ENCODE results near the gene FAM237A.

The FAM237A gene

GRCh38 chr2:206683546-206683945 is 41.3 kb downstream of the FAM237A start:
- Histone ChIP-seq H3K4me1 (ENCODE audit: control insufficient read depth, insufficient read depth, low read length, poor library complexity, severe bottlenecking) (no peaks in the 10 kb centered on the region), H3K4me3 (ENCODE audit: insufficient read depth, low read depth, low read length, poor library complexity, severe bottlenecking) (no peak overlapping the region), H3K9me3 (ENCODE audit: control insufficient read depth, low read length) (no peaks in the 10 kb centered on the region), H3K27me3 (replicated peaks; ENCODE audit: control insufficient read depth, insufficient read depth, low read length, poor library complexity, severe bottlenecking) (peaks cover 6% of the 10 kb centered on the region), H3K27ac (ENCODE audit: insufficient read depth, low read length, poor library complexity, severe bottlenecking) (no peak overlapping the region), H3K36me3 (ENCODE audit: control insufficient read depth, insufficient read depth, low read length) (no peaks in the 10 kb centered on the region)
- DNase-seq, result no peak

GRCh38 chr2:206688453-206688852 is 46.2 kb downstream of the FAM237A start:
- H3K36me3 ChIP-seq (ENCODE audit: control insufficient read depth, insufficient read depth, low read length), result no peaks in the 10 kb centered on the region
- no peaks in the 10 kb centered on the region for H3K4me1 ChIP-seq (ENCODE audit: control insufficient read depth, insufficient read depth, low read length, poor library complexity, severe bottlenecking)
- no peak overlapping the region for H3K27ac ChIP-seq (ENCODE audit: insufficient read depth, low read length, poor library complexity, severe bottlenecking)

GRCh38 chr2:206688990-206689389 is 46.7 kb downstream of the FAM237A start:
- DNase-seq, result no peak
- H3K9me3 ChIP-seq (ENCODE audit: control insufficient read depth, low read length), result no peaks in the 10 kb centered on the region
- peaks cover 6% of the 10 kb centered on the region for H3K27me3 ChIP-seq (replicated peaks; ENCODE audit: control insufficient read depth, insufficient read depth, low read length, poor library complexity, severe bottlenecking)
- no peaks in the 10 kb centered on the region for H3K4me1 ChIP-seq (ENCODE audit: control insufficient read depth, insufficient read depth, low read length, poor library complexity, severe bottlenecking)
- H3K27ac ChIP-seq (ENCODE audit: insufficient read depth, low read length, poor library complexity, severe bottlenecking), result no peak overlapping the region
- no peaks in the 10 kb centered on the region for H3K36me3 ChIP-seq (ENCODE audit: control insufficient read depth, insufficient read depth, low read length)
- H3K4me3 ChIP-seq (ENCODE audit: insufficient read depth, low read depth, low read length, poor library complexity, severe bottlenecking), result no peak overlapping the region

More at GRCh38 chr2:206688453-206688852, 46.2 kb downstream of the FAM237A start:
- Histone ChIP-seq H3K9me3 (ENCODE audit: control insufficient read depth, low read length) (no peaks in the 10 kb centered on the region), H3K27me3 (replicated peaks; ENCODE audit: control insufficient read depth, insufficient read depth, low read length, poor library complexity, severe bottlenecking) (peaks cover 6% of the 10 kb centered on the region), H3K4me3 (ENCODE audit: insufficient read depth, low read depth, low read length, poor library complexity, severe bottlenecking) (no peak overlapping the region)
- no peak for DNase-seq

- DNase-seq, result no peak
- no peaks in the 10 kb centered on the region for H3K9me3 ChIP-seq (ENCODE audit: control insufficient read depth, low read length)
- no peaks in the 10 kb centered on the region for H3K27me3 ChIP-seq (replicated peaks; ENCODE audit: control insufficient read depth, insufficient read depth, low read length, poor library complexity, severe bottlenecking)
- no peak overlapping the region for H3K4me3 ChIP-seq (ENCODE audit: insufficient read depth, low read depth, low read length, poor library complexity, severe bottlenecking)
- no peaks in the 10 kb centered on the region for H3K4me1 ChIP-seq (ENCODE audit: control insufficient read depth, insufficient read depth, low read length, poor library complexity, severe bottlenecking)
- no peak overlapping the region for H3K27ac ChIP-seq (ENCODE audit: insufficient read depth, low read length, poor library complexity, severe bottlenecking)
- H3K36me3 ChIP-seq (ENCODE audit: control insufficient read depth, insufficient read depth, low read length), result no peaks in the 10 kb centered on the region
These were observed 50.7 kb downstream of the FAM237A start for GRCh38 chr2:206692971-206693370.

- no peaks in the 10 kb centered on the region for H3K9me3 ChIP-seq (ENCODE audit: control insufficient read depth, low read length)
- peak in 1 of 3 donors; percentile 5 for DNase-seq
- H3K27ac ChIP-seq (ENCODE audit: insufficient read depth, low read length, poor library complexity, severe bottlenecking), result no peak overlapping the region
- H3K4me3 ChIP-seq (ENCODE audit: insufficient read depth, low read depth, low read length, poor library complexity, severe bottlenecking), result no peak overlapping the region
- H3K4me1 ChIP-seq (ENCODE audit: control insufficient read depth, insufficient read depth, low read length, poor library complexity, severe bottlenecking), result no peaks in the 10 kb centered on the region
- H3K36me3 ChIP-seq (ENCODE audit: control insufficient read depth, insufficient read depth, low read length), result no peaks in the 10 kb centered on the region
- no peaks in the 10 kb centered on the region for H3K27me3 ChIP-seq (replicated peaks; ENCODE audit: control insufficient read depth, insufficient read depth, low read length, poor library complexity, severe bottlenecking)
These were observed 51.3 kb downstream of the FAM237A start for GRCh38 chr2:206693399-206694137.

- Histone ChIP-seq H3K4me1 (ENCODE audit: control insufficient read depth, insufficient read depth, low read length, poor library complexity, severe bottlenecking) (no peaks in the 10 kb centered on the region), H3K36me3 (ENCODE audit: control insufficient read depth, insufficient read depth, low read length) (no peaks in the 10 kb centered on the region), H3K9me3 (ENCODE audit: control insufficient read depth, low read length) (no peaks in the 10 kb centered on the region), H3K27ac (ENCODE audit: insufficient read depth, low read length, poor library complexity, severe bottlenecking) (no peak overlapping the region), H3K27me3 (replicated peaks; ENCODE audit: control insufficient read depth, insufficient read depth, low read length, poor library complexity, severe bottlenecking) (no peaks in the 10 kb centered on the region), H3K4me3 (ENCODE audit: insufficient read depth, low read depth, low read length, poor library complexity, severe bottlenecking) (no peak overlapping the region)
- DNase-seq, result no peak
These were observed 54.6 kb downstream of the FAM237A start for GRCh38 chr2:206696910-206697309.

GRCh38 chr2:206698811-206699210 is 56.5 kb downstream of the FAM237A start:
- no peak for DNase-seq
- Histone ChIP-seq H3K36me3 (ENCODE audit: control insufficient read depth, insufficient read depth, low read length) (no peaks in the 10 kb centered on the region), H3K27me3 (replicated peaks; ENCODE audit: control insufficient read depth, insufficient read depth, low read length, poor library complexity, severe bottlenecking) (no peaks in the 10 kb centered on the region), H3K4me1 (ENCODE audit: control insufficient read depth, insufficient read depth, low read length, poor library complexity, severe bottlenecking) (no peaks in the 10 kb centered on the region), H3K9me3 (ENCODE audit: control insufficient read depth, low read length) (no peaks in the 10 kb centered on the region), H3K27ac (ENCODE audit: insufficient read depth, low read length, poor library complexity, severe bottlenecking) (no peak overlapping the region), H3K4me3 (ENCODE audit: insufficient read depth, low read depth, low read length, poor library complexity, severe bottlenecking) (no peak overlapping the region)

All from effector memory CD4-positive, alpha-beta T cell (primary cell).